Psoas muscle (tissue), 8 donors: ENCODE results near the gene BMP15. TPM values are rescaled to one million over a fixed set of nuclear protein-coding genes. Genes with fewer than 3 reads are reported as not detected.

ENCODE experiments used
- ATAC-seq, 4 donors: fragments of 200-7000 bp; cut with Tn5 transposase; one replicate each; pipeline ENCODE4 v1.9.1; 2020; ENCODE audit warnings: moderate library complexity in 3 of 4, mild to moderate bottlenecking in 2 of 4
- DNase-seq, 2 donors: peaks; one replicate each; pipeline ENCODE4 v3.0.0-alpha.2; 2020
- H3K27ac ChIP-seq: fragments of 200-600 bp; one replicate; pipeline ENCODE4 v1.8.0; 2022
- H3K27me3 ChIP-seq, 3 donors: fragments of 200-600 bp in 1 of 3; one replicate each; pipeline versions ENCODE4 v1.6.1 to v1.8.0; 2013 to 2022; ENCODE audit warnings: low read length in 2 of 3, mild to moderate bottlenecking in 2 of 3, moderate library complexity in 1 of 3; ENCODE audit not compliant: insufficient read depth in 3 of 3
- H3K36me3 ChIP-seq, 2 donors: fragments of 200-600 bp in 1 of 2; one replicate each; pipeline versions ENCODE4 v1.6.1 to v1.8.0; 2013 to 2022; ENCODE audit warnings: low read depth in 1 of 2, mild to moderate bottlenecking in 1 of 2, moderate library complexity in 1 of 2; ENCODE audit not compliant: insufficient read depth in 1 of 2
- H3K4me1 ChIP-seq: fragments of 200-600 bp; one replicate; pipeline ENCODE4 v1.8.0; 2022
- H3K4me3 ChIP-seq: fragments of 200-600 bp; one replicate; pipeline ENCODE4 v1.8.0; 2022; ENCODE audit warnings: mild to moderate bottlenecking
- H3K9me3 ChIP-seq: fragments of 200-600 bp; one replicate; pipeline ENCODE4 v1.8.0; 2022
- WGBS, 3 donors: extraction: QIAGEN DNeasy Blood & Tissue Kit; methylation state at CpG; one replicate each; pipeline versions ENCODE4 v1.1.6 to v1.1.7; 2013; 5-methylcytosine and 5-hydroxymethylcytosine counted together
- intact Hi-C, 2 donors: fragments of 100-400 bp; cut with DNase I; formaldehyde crosslinking; loops; one replicate each; pipeline versions ENCODE4 v1.11.0 to v1.14.2; 2022
- polyA plus RNA-seq, 3 donors: library from polyadenylated mRNA; stranded (reverse); fragments of 200-250 nt; gene quantifications; one replicate each; pipeline ENCODE4 v1.2.3, GENCODE V29; 2013
- total RNA-seq, 4 donors: library from RNA; stranded (reverse); fragmentation: NEBNext Ultra II Directional in 2 of 4; extraction: Animal tissue kit (Norgen Biotek cat#: 25700) in 2 of 4; gene quantifications; one replicate each; pipeline versions ENCODE4 v1.2.1 to v1.2.4, GENCODE V29; 2021 to 2023
- TF ChIP-seq, protein P1 (sequence below): fragments of 200-600 bp; IDR thresholded peaks from one replicate; pipeline ENCODE4 v1.8.0; 2022; ENCODE audit warnings: antibody characterized with exemption
- donor health status: healthy with polysubstance abuse.
- donor health status: DM: no; HTN: no; CAD: no; lungs with moderate emphysema.
- donor health status: Bipolar disorder and iron deficiency.
- donor health status: healthy.
- donor health status: DM: yes; HTN: yes; CAD: no.
- donor health status: DM: no; HTN: no; CAD: no.
- donor health status: DM: no; HTN: no; CAD: no.
- donor health status: DM: yes; HTN: yes; CAD: no.

The BMP15 gene
- total and polyA plus RNA-seq, 7 donors = not detected

DNA sequence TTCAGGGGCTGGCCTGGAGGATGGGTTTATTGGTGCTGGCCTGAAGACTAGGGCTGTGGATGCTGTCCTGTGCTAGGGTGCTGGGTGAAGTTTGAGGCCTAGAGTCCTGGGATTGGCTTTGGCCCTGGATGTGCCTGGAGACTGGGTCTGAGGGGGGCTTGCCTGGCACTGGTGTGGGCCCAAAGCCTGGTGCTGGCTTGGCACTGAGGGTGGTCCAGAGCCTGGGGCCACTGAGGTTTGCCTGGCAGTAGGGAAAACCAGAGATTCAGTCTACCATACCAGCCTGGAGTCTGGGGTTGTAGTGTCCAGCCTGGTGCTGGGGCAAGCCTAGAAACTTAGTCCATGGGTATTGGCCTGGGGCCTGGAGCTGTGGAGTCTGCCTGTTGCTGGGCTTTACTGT lies 16.6 kb downstream of the BMP15 start:
- ATAC-seq (no peak), DNase-seq (no peak)
- no peaks in the 10 kb centered on the region for H3K36me3 ChIP-seq
- H3K27ac ChIP-seq = no peak overlapping the region
- TF ChIP-seq, protein P1, sequence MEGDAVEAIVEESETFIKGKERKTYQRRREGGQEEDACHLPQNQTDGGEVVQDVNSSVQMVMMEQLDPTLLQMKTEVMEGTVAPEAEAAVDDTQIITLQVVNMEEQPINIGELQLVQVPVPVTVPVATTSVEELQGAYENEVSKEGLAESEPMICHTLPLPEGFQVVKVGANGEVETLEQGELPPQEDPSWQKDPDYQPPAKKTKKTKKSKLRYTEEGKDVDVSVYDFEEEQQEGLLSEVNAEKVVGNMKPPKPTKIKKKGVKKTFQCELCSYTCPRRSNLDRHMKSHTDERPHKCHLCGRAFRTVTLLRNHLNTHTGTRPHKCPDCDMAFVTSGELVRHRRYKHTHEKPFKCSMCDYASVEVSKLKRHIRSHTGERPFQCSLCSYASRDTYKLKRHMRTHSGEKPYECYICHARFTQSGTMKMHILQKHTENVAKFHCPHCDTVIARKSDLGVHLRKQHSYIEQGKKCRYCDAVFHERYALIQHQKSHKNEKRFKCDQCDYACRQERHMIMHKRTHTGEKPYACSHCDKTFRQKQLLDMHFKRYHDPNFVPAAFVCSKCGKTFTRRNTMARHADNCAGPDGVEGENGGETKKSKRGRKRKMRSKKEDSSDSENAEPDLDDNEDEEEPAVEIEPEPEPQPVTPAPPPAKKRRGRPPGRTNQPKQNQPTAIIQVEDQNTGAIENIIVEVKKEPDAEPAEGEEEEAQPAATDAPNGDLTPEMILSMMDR = no peak
- intact Hi-C loops = no loop called here
- H3K4me3 ChIP-seq = no peak overlapping the region
- H3K9me3 ChIP-seq = no peaks in the 10 kb centered on the region
- H3K27me3 ChIP-seq = peaks cover 0 to 6% (median 0%) of the 10 kb centered on the region in 3 donors
- no peaks in the 10 kb centered on the region for H3K4me1 ChIP-seq

DNA sequence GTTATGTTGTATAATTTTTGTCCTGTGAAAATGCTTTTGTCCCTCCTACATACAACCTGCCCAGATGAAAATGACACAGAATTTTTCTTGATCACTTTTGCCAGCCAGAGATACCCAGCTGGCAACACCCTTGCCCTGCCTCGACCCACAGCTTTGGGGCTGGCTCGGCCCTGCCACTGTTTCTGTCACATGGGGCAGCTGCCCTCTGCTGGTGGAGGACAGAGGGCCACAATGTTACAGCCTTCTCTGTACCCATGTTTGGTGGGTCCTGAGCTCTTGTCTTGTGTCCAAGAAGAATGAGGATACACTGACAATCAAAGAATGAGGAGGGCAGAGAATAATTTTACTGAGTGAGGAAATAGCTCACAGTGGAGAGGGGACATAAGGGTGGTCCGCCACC lies 31.1 kb downstream of the BMP15 start:
- Histone ChIP-seq H3K9me3 (peaks cover 5% of the 10 kb centered on the region), H3K4me1 (no peaks in the 10 kb centered on the region), H3K36me3 (no peaks in the 10 kb centered on the region), H3K4me3 (no peak overlapping the region), H3K27ac (no peak overlapping the region), H3K27me3 (peaks cover 0 to 10% (median 0%) of the 10 kb centered on the region in 3 donors)
- WGBS, 3 donors = 55 to 68% (median 55%) methylated on average over 3 of the region's 3 CpGs
- intact Hi-C loops = no loop called here
- no peak for DNase-seq
- no peak for ATAC-seq
- TF ChIP-seq, protein P1 = peak; percentile 24

DNA sequence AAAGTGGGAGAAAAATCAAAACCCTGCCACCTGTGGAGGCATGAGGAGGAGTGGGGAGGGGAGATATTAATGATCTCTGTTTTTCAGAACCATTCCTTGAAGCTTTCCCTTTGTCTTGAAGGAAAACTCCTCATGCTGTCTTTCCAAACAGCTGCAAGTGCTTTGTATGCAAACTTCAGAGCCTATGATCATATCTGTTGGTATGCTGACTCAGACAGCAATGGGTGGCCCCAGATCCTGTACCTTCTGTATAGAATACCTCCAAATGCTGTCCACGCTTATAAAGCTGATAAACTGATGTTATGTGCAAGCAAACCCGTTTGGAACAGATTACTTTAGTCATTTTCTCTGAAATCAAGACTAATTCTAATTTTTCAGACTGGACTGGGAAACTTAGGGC lies 31.9 kb downstream of the BMP15 start:
- H3K27me3 ChIP-seq = peaks cover 0 to 10% (median 0%) of the 10 kb centered on the region in 3 donors
- WGBS, 3 donors = 47 to 66% (median 64%) methylated on average over 2 of the region's 2 CpGs
- ATAC-seq = no peak
- no peak overlapping the region for H3K4me3 ChIP-seq
- no peaks in the 10 kb centered on the region for H3K36me3 ChIP-seq
- TF ChIP-seq, protein P1 = no peak
- H3K9me3 ChIP-seq = peaks cover 5% of the 10 kb centered on the region
- DNase-seq = no peak
- H3K27ac ChIP-seq = no peak overlapping the region
- intact Hi-C loops = no loop called here
- no peaks in the 10 kb centered on the region for H3K4me1 ChIP-seq

DNA sequence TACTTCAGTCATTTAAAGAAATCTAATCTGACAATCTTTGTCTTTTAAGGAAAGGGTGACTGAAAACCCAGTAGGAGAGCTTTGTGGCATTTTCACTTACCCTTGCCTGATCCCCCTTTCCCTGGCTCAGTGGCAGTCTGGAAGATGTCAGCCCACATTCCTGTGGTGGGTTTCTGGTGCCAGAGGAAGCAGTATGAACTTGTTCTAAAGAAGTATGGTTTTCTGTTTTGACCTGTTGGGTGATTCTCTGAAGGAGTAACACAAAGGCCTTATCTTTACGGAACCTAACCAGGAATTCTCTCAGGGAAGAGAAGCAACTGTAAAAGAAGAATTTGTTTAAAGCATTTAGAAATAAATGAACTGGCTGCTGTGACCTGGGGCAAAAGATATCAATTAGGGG lies 41.9 kb downstream of the BMP15 start:
- 86 to 100% (median 88%) methylated on average over 1 of the region's 1 CpG for WGBS, 3 donors
- DNase-seq (no peak), ATAC-seq (no peak)
- no peaks in the 10 kb centered on the region for H3K27me3 ChIP-seq
- H3K27ac ChIP-seq = no peak overlapping the region
- TF ChIP-seq, protein P1 = no peak
- H3K4me3 ChIP-seq = no peak overlapping the region
- no peaks in the 10 kb centered on the region for H3K9me3 ChIP-seq
- no peaks in the 10 kb centered on the region for H3K4me1 ChIP-seq
- intact Hi-C loops = no loop called here
- H3K36me3 ChIP-seq = no peaks in the 10 kb centered on the region

DNA sequence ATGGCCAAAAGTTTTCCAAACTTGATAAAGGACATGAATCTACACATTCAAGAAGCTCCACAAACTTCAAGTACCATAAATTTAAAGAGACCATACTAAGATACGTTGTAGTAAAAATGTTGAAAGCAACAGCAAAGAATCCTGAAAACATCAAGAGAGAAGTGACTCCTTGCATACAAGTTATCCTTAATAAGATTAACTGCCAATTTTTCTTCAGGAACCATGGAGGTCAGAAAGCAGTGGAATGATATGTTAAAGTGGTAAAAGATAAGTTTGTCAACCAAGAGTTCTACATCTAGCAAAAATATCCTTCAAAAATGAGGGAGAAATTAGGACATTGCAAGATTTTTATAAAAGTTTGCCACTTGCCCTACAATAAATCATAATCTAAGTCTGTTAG lies 43.3 kb downstream of the BMP15 start:
- Histone ChIP-seq H3K27me3 (no peaks in the 10 kb centered on the region), H3K4me1 (no peaks in the 10 kb centered on the region), H3K27ac (no peak overlapping the region), H3K9me3 (no peaks in the 10 kb centered on the region), H3K4me3 (no peak overlapping the region), H3K36me3 (no peaks in the 10 kb centered on the region)
- 78 to 94% (median 81%) methylated on average over 1 of the region's 1 CpG for WGBS, 3 donors
- DNase-seq (no peak), ATAC-seq (no peak)
- intact Hi-C loops = no loop called here
- TF ChIP-seq, protein P1 = no peak
